Measurements from ENCODE around the gene CBFA2T2.
"Not testable (repeated sequence)": the region's sequence is repeated elsewhere in the genome, so short reads cannot be mapped to it uniquely, and the experiment has no call there.

Gene CBFA2T2

GRCh38 chr20:33585413-33585812, 95.5 kb downstream of the CBFA2T2 start:
- no peak for TF ChIP-seq CTCF (conservative IDR thresholded peaks at IDR 0.05; ENCODE audit: low read length)
- no peak for DNase-seq (ENCODE audit: low read depth)

GRCh38 chr20:33589059-33589458, 99.2 kb downstream of the CBFA2T2 start:
- DNase-seq (ENCODE audit: low read depth) = no peak
- no peak for TF ChIP-seq CTCF (conservative IDR thresholded peaks at IDR 0.05; ENCODE audit: low read length)
- no peak overlapping the region for H3K4me3 ChIP-seq (ENCODE audit: low read length)

More at GRCh38 chr20:33585413-33585812, 95.5 kb downstream of the CBFA2T2 start:
- no peak overlapping the region for H3K4me3 ChIP-seq (ENCODE audit: low read length)

- not testable (repeated sequence) for DNase-seq (ENCODE audit: low read depth); H3K4me3 ChIP-seq (ENCODE audit: low read length)
These were observed 102.0 kb downstream of the CBFA2T2 start for GRCh38 chr20:33591901-33592300.

GRCh38 chr20:33594743-33595142, 104.8 kb downstream of the CBFA2T2 start:
- no peak overlapping the region for H3K4me3 ChIP-seq (ENCODE audit: low read length)
- TF ChIP-seq CTCF (conservative IDR thresholded peaks at IDR 0.05; ENCODE audit: low read length) = no peak
- no peak for DNase-seq (ENCODE audit: low read depth)

- H3K4me3 ChIP-seq (ENCODE audit: low read length) = no peak overlapping the region
- no peak for TF ChIP-seq CTCF (conservative IDR thresholded peaks at IDR 0.05; ENCODE audit: low read length)
- DNase-seq (ENCODE audit: low read depth) = no peak
These were observed 110.5 kb downstream of the CBFA2T2 start for GRCh38 chr20:33600414-33600813.

- H3K4me3 ChIP-seq (ENCODE audit: low read length) = no peak overlapping the region
- no peak for DNase-seq (ENCODE audit: low read depth)
- no peak for TF ChIP-seq CTCF (conservative IDR thresholded peaks at IDR 0.05; ENCODE audit: low read length)
These were observed 111.1 kb downstream of the CBFA2T2 start for GRCh38 chr20:33600981-33601380.

- no peak overlapping the region for H3K4me3 ChIP-seq (ENCODE audit: low read length)
- TF ChIP-seq CTCF (conservative IDR thresholded peaks at IDR 0.05; ENCODE audit: low read length) = no peak
- no peak for DNase-seq (ENCODE audit: low read depth)
These were observed 112.0 kb downstream of the CBFA2T2 start for GRCh38 chr20:33601861-33602260.

Data from AG10803 (cell line).